Measurements from ENCODE around the gene FUT8.

Gene FUT8

GRCh38 chr14:65728604-65729003 is 316.1 kb downstream of the FUT8 start:
- DNase-seq, result no peak

GRCh38 chr14:65729566-65729965 is 317.0 kb downstream of the FUT8 start:
- DNase-seq, result no peak

- DNase-seq, result no peak
These were observed 319.5 kb downstream of the FUT8 start for GRCh38 chr14:65731933-65732506.

- no peak for DNase-seq
These were observed 325.8 kb downstream of the FUT8 start for GRCh38 chr14:65738339-65738738.

- DNase-seq, result no peak
These were observed 333.1 kb downstream of the FUT8 start for GRCh38 chr14:65745396-65746190.

- DNase-seq, result no peak
These were observed 336.3 kb downstream of the FUT8 start for GRCh38 chr14:65748796-65749195.

GRCh38 chr14:65749287-65749686 is 336.8 kb downstream of the FUT8 start:
- DNase-seq, result no peak

- no peak for DNase-seq
These were observed 338.4 kb downstream of the FUT8 start for GRCh38 chr14:65750906-65751305.

GRCh38 chr14:65751510-65751909 is 339.0 kb downstream of the FUT8 start:
- DNase-seq, result no peak

GRCh38 chr14:65753061-65753460 is 340.5 kb downstream of the FUT8 start:
- DNase-seq, result no peak

- DNase-seq, result no peak
These were observed 342.8 kb downstream of the FUT8 start for GRCh38 chr14:65755331-65755730.

- no peak for DNase-seq
These were observed 344.4 kb downstream of the FUT8 start for GRCh38 chr14:65756880-65757279.

- DNase-seq, result no peak
These were observed 356.6 kb downstream of the FUT8 start for GRCh38 chr14:65769151-65769550.

GRCh38 chr14:65770681-65771080 is 358.2 kb downstream of the FUT8 start:
- no peak for DNase-seq

GRCh38 chr14:65771271-65771670 is 358.7 kb downstream of the FUT8 start:
- no peak for DNase-seq

GRCh38 chr14:65772466-65772865 is 359.9 kb downstream of the FUT8 start:
- no peak for DNase-seq

- DNase-seq, result no peak
These were observed 360.5 kb downstream of the FUT8 start for GRCh38 chr14:65772921-65773574.

- no peak for DNase-seq
These were observed 361.5 kb downstream of the FUT8 start for GRCh38 chr14:65774041-65774440.

GRCh38 chr14:65776193-65776852 is 363.8 kb downstream of the FUT8 start:
- DNase-seq, result no peak

GRCh38 chr14:65780566-65780965 is 368.0 kb downstream of the FUT8 start:
- DNase-seq, result no peak

GRCh38 chr14:65783101-65783500 is 370.6 kb downstream of the FUT8 start:
- no peak for DNase-seq

GRCh38 chr14:65783576-65783975 is 371.0 kb downstream of the FUT8 start:
- no peak for DNase-seq

- no peak for DNase-seq
These were observed 372.0 kb downstream of the FUT8 start for GRCh38 chr14:65784574-65784973.

GRCh38 chr14:65787461-65787860 is 374.9 kb downstream of the FUT8 start:
- no peak for DNase-seq
